ENCODE measurements around the gene AGFG2. TPM values are rescaled to one million over a fixed set of nuclear protein-coding genes. Genes with fewer than 3 reads are reported as not detected.

The AGFG2 gene
- total RNA-seq, 1 experiment from 2014 or later, result 15.3 TPM

- Histone ChIP-seq H3K4me3 (ENCODE audit: low read depth, low read length, poor library complexity, severe bottlenecking) (no peak overlapping the region), H3K27ac (ENCODE audit: low read depth, low read length, poor library complexity, severe bottlenecking) (no peak overlapping the region), H3K36me3 (ENCODE audit: insufficient read depth, low read length, poor library complexity, severe bottlenecking) (peaks cover 5% of the 10 kb centered on the region), H3K9me3 (ENCODE audit: low read depth, low read length, poor library complexity, severe bottlenecking) (no peaks in the 10 kb centered on the region), H3K27me3 (replicated peaks; ENCODE audit: insufficient read depth, low read depth, low read length, poor library complexity) (no peaks in the 10 kb centered on the region), H3K4me1 (ENCODE audit: insufficient read depth, low read length, poor library complexity, severe bottlenecking) (peaks cover 14% of the 10 kb centered on the region)
- no peak for DNase-seq (ENCODE audit: low spot score)
- no peak for TF ChIP-seq EZH2 (IDR thresholded peaks at IDR 0.05; ENCODE audit: borderline replicate concordance, low read depth, low read length, poor library complexity, severe bottlenecking)
- intact Hi-C loops (cut with micrococcal nuclease; ENCODE audit: unreplicated experiment), result no loop called here
- CTCF ChIA-PET, result no interaction called here
- no TSS peak for BruUV-seq (replicated peaks)
- POLR2A ChIA-PET (ENCODE audit: low non-redundant PET), result no interaction called here
These were observed 32.8 kb downstream of the AGFG2 start for GRCh38 chr7:100571829-100572116.

GRCh38 chr7:100572281-100572948, 33.4 kb downstream of the AGFG2 start:
- ChIA-PET POLR2A (ENCODE audit: low non-redundant PET) (no interaction called here), CTCF (no interaction called here)
- Histone ChIP-seq H3K36me3 (ENCODE audit: insufficient read depth, low read length, poor library complexity, severe bottlenecking) (peaks cover 7% of the 10 kb centered on the region), H3K4me1 (ENCODE audit: insufficient read depth, low read length, poor library complexity, severe bottlenecking) (peaks cover 14% of the 10 kb centered on the region), H3K9me3 (ENCODE audit: low read depth, low read length, poor library complexity, severe bottlenecking) (no peaks in the 10 kb centered on the region), H3K27me3 (replicated peaks; ENCODE audit: insufficient read depth, low read depth, low read length, poor library complexity) (no peaks in the 10 kb centered on the region), H3K4me3 (ENCODE audit: low read depth, low read length, poor library complexity, severe bottlenecking) (no peak overlapping the region), H3K27ac (ENCODE audit: low read depth, low read length, poor library complexity, severe bottlenecking) (no peak overlapping the region)
- intact Hi-C loops (cut with micrococcal nuclease; ENCODE audit: unreplicated experiment), result no loop called here
- BruUV-seq (replicated peaks), result no TSS peak
- DNase-seq (ENCODE audit: low spot score), result no peak
- TF ChIP-seq EZH2 (IDR thresholded peaks at IDR 0.05; ENCODE audit: borderline replicate concordance, low read depth, low read length, poor library complexity, severe bottlenecking), result no peak
- no peak for TF ChIP-seq CTCF (conservative IDR thresholded peaks at IDR 0.05; ENCODE audit: low read depth, low read length)

GRCh38 chr7:100572949-100573675, 34.1 kb downstream of the AGFG2 start:
- Histone ChIP-seq H3K27me3 (replicated peaks; ENCODE audit: insufficient read depth, low read depth, low read length, poor library complexity) (no peaks in the 10 kb centered on the region), H3K36me3 (ENCODE audit: insufficient read depth, low read length, poor library complexity, severe bottlenecking) (peaks cover 7% of the 10 kb centered on the region), H3K9me3 (ENCODE audit: low read depth, low read length, poor library complexity, severe bottlenecking) (no peaks in the 10 kb centered on the region), H3K4me1 (ENCODE audit: insufficient read depth, low read length, poor library complexity, severe bottlenecking) (peaks cover 14% of the 10 kb centered on the region), H3K4me3 (ENCODE audit: low read depth, low read length, poor library complexity, severe bottlenecking) (no peak overlapping the region), H3K27ac (ENCODE audit: low read depth, low read length, poor library complexity, severe bottlenecking) (no peak overlapping the region)
- ChIA-PET POLR2A (ENCODE audit: low non-redundant PET) (no interaction called here), CTCF (interaction anchor here (0.6 kb wide), 1 partner anchor 9 kb away, joined by 5 read pairs; no protein-coding TSS in a partner anchor)
- TF ChIP-seq CTCF (conservative IDR thresholded peaks at IDR 0.05; ENCODE audit: low read depth, low read length) (no peak), EZH2 (IDR thresholded peaks at IDR 0.05; ENCODE audit: borderline replicate concordance, low read depth, low read length, poor library complexity, severe bottlenecking) (no peak)
- no peak for DNase-seq (ENCODE audit: low spot score)
- intact Hi-C loops (cut with micrococcal nuclease; ENCODE audit: unreplicated experiment), result no loop called here
- BruUV-seq (replicated peaks), result no TSS peak

Data from A673 (cell line).